Left ventricle myocardium inferior (tissue), 1 donor: Measurements from ENCODE around the gene WNT1. TPM values are rescaled to one million over a fixed set of nuclear protein-coding genes. Genes with fewer than 3 reads are reported as not detected.

Experiments
- DNase-seq: peaks from one replicate; pipeline ENCODE4 v3.0.0-alpha.2; 2020
- H3K27ac ChIP-seq: fragments of 200-600 bp; replicated peaks from 2 replicates; pipeline ENCODE4 v1.8.0; 2021
- H3K27me3 ChIP-seq: fragments of 200-600 bp; 2 replicates; pipeline ENCODE4 v1.8.0; 2021; ENCODE audit warnings: low read depth
- H3K36me3 ChIP-seq: fragments of 200-600 bp; 2 replicates; pipeline ENCODE4 v1.8.0; 2021
- H3K4me1 ChIP-seq: fragments of 200-600 bp; 2 replicates; pipeline ENCODE4 v1.8.0; 2021
- H3K4me3 ChIP-seq: fragments of 200-600 bp; 2 replicates; pipeline ENCODE4 v1.8.0; 2021; ENCODE audit warnings: mild to moderate bottlenecking, moderate library complexity
- H3K9me3 ChIP-seq: fragments of 200-600 bp; replicated peaks from 2 replicates; pipeline ENCODE4 v1.8.0; 2021
- intact Hi-C: fragments of 100-400 bp; cut with micrococcal nuclease; formaldehyde crosslinking; loops from one replicate; pipeline ENCODE4 v1.11.0; 2022
- total RNA-seq: library from RNA; stranded (reverse); fragmentation: NEBNext Ultra II Directional; extraction: Animal tissue kit (Norgen Biotek cat#: 25700); gene quantifications from one replicate; pipeline ENCODE4 v1.2.1, GENCODE V29; 2021
- TF ChIP-seq, protein P1 (sequence below): fragments of 200-600 bp; IDR thresholded peaks from 2 replicates; pipeline ENCODE4 v1.8.0; 2021; ENCODE audit warnings: antibody characterized with exemption, mild to moderate bottlenecking, borderline replicate concordance
- donor health status: DM: no; HTN: yes; CAD: no; lungs with severe emphysema.

WNT1 gene
- total RNA-seq, 1 donor from 2014 or later: not detected

DNA sequence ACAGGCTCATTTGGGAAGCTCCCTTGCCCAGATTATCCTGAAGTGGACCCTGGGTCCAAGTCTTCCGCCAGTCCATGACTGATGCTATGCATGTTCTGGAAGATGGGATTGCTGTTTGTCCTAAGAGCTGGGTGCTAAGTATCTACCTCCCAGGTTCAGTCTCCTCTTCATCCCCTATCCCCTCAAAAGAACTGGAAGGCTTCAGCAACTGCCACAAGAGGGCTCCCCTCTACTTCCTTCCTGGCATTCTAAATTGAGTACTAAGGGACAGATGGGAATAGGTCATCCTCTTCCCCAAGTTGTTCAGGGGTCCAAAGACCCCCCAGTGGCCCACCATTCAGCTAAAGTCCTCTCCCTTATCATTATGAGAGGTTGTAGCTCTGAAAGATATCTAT lies 43.8 kb upstream of the WNT1 start:
- intact Hi-C loops: no loop called here
- Histone ChIP-seq H3K36me3 (peaks cover 73% of the 10 kb centered on the region), H3K27ac (no peak overlapping the region), H3K27me3 (no peaks in the 10 kb centered on the region), H3K9me3 (no peaks in the 10 kb centered on the region), H3K4me3 (no peak overlapping the region), H3K4me1 (no peaks in the 10 kb centered on the region)
- no peak for DNase-seq
- TF ChIP-seq, protein P1, sequence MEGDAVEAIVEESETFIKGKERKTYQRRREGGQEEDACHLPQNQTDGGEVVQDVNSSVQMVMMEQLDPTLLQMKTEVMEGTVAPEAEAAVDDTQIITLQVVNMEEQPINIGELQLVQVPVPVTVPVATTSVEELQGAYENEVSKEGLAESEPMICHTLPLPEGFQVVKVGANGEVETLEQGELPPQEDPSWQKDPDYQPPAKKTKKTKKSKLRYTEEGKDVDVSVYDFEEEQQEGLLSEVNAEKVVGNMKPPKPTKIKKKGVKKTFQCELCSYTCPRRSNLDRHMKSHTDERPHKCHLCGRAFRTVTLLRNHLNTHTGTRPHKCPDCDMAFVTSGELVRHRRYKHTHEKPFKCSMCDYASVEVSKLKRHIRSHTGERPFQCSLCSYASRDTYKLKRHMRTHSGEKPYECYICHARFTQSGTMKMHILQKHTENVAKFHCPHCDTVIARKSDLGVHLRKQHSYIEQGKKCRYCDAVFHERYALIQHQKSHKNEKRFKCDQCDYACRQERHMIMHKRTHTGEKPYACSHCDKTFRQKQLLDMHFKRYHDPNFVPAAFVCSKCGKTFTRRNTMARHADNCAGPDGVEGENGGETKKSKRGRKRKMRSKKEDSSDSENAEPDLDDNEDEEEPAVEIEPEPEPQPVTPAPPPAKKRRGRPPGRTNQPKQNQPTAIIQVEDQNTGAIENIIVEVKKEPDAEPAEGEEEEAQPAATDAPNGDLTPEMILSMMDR: peak; percentile 39

DNA sequence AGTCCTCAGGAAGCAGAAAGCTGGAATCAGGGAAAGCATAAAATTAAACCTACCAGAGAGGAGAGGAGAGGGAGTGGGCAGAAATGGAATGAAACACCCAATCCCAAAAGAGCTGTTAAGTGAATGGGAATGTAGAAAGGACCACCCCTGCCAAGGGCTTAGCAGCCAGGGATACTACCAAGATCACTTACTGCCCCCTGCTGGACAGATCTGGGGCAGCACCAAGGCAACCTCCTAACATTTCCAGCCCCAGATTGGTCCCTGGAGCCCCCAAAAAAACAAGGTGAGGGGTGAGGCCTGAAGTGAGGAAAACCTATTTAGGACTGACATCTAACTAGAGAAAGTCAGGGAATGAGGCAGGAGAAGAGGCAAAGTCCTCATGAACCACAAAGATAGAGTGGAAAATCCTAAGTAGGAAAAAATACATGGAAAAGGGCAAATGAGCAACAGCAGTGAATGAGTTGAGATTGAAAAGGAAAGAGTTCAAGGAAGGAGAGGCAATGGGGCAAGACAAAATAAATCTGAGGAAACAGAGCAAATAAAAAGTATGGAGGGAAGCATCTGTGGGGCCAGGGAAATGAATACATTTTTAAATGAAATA lies 41.6 kb upstream of the WNT1 start:
- H3K36me3 ChIP-seq: peaks cover 74% of the 10 kb centered on the region
- peak; percentile 62 for DNase-seq
- intact Hi-C loops: no loop called here

DNA sequence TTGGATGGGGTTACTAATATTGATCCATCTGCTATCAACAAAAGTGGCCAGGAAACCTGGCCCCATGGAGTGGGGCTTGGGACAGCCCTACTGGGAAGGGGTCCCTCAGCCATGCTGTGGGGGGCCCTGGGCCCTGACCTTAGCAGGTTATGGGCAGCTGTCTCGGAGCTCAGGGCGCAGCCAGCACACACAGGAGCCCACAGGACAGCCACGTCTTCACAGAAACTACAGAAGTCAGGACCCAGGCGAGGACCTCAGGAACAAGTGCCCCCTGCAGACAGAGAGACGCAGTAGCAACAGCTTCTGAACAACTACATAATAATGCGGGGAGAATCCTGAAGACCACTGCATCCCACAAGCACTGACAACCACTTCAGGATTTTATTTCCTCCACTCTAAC lies 41.0 kb upstream of the WNT1 start:
- TF ChIP-seq, protein P1: no peak
- H3K27ac ChIP-seq: no peak overlapping the region
- H3K4me1 ChIP-seq: peaks cover 11% of the 10 kb centered on the region
- peaks cover 69% of the 10 kb centered on the region for H3K36me3 ChIP-seq
- no peak overlapping the region for H3K4me3 ChIP-seq
- DNase-seq: no peak
- no peaks in the 10 kb centered on the region for H3K9me3 ChIP-seq
- intact Hi-C loops: no loop called here
- no peaks in the 10 kb centered on the region for H3K27me3 ChIP-seq

More for the DNA sequence above, 41.6 kb upstream of the WNT1 start:
- no peak overlapping the region for H3K4me3 ChIP-seq
- peaks cover 8% of the 10 kb centered on the region for H3K4me1 ChIP-seq
- no peaks in the 10 kb centered on the region for H3K27me3 ChIP-seq
- H3K27ac ChIP-seq: no peak overlapping the region
- TF ChIP-seq, protein P1: peak; percentile 92
- H3K9me3 ChIP-seq: no peaks in the 10 kb centered on the region

DNA sequence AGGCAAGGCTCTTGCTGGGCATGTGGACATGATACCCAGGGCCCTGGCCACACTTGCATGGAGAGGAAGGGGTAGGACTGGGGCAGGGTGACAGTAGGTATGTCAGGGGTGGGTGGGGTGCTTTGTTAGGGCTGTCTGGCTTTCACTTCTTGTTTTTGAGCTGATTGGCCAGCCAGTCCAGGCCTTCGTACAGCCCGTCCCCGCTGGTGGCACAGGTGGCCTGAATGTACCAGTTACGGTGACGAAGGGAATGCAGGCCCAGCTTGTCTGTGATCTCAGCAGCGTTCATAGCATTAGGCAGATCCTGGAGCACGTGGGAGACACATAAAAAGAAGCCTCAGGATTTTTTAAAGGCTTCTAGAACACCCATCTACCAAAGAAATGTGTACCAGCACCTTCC lies 39.3 kb upstream of the WNT1 start:
- no peak overlapping the region for H3K27ac ChIP-seq
- H3K9me3 ChIP-seq: no peaks in the 10 kb centered on the region
- TF ChIP-seq, protein P1: no peak
- intact Hi-C loops: no loop called here
- no peak for DNase-seq
- peaks cover 17% of the 10 kb centered on the region for H3K4me1 ChIP-seq
- H3K36me3 ChIP-seq: peaks cover 58% of the 10 kb centered on the region
- no peaks in the 10 kb centered on the region for H3K27me3 ChIP-seq
- no peak overlapping the region for H3K4me3 ChIP-seq

DNA sequence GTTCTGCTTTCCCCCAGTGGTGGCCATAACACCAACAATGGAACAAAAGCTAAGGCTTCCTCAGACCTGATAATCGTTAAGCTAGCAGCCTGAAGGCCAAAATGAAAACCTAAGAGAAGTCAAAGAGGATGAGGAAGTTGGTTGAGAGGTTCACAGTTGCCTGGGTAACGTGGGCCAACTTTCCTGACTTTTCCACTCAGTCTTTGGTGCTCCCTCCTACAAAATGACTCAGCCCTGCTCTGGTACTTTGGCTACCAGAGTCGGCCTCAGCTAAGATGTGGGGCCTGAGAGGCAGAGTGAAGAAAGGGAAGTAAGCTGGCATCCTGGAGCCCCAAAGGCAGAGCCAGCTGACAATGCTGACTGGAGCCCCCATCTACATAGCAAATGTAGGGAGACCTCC lies 37.9 kb upstream of the WNT1 start:
- DNase-seq: no peak
- Histone ChIP-seq H3K27me3 (no peaks in the 10 kb centered on the region), H3K4me3 (no peak overlapping the region), H3K4me1 (peaks cover 27% of the 10 kb centered on the region), H3K27ac (no peak overlapping the region), H3K9me3 (no peaks in the 10 kb centered on the region), H3K36me3 (peaks cover 50% of the 10 kb centered on the region)
- intact Hi-C loops: no loop called here
- TF ChIP-seq, protein P1: no peak
